Measurements from ENCODE around the gene OR4D1.
"Not testable (repeated sequence)": the region's sequence is repeated elsewhere in the genome, so short reads cannot be mapped to it uniquely, and the experiment has no call there.

Gene OR4D1

DNA sequence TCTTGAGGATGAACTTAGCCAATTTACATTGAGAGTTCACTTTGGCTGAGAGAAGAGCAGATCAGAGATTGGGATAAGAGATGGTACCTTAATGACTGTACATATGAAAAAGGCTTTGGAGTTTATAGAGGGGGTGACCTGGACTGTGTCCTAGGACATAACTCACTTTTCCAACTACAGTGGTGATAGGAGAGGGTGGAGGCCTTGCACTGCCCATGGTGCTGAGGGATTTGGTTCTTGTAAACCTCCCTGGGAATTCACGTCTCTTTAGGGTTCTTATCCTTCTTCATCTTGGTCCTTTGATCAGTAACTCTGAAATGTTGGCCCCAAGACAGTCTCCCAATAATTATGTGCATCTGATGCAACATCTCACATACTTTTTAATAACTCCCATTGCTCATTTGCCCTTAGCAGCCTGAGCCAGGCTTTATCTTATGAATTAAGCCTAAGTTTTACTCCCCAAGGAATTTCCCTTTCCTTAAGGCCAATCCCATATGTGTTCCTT lies at the start of gene OR4D1:
TSS of gene OR4D1 (plus strand) at position 455 of the 505 bp plus-strand sequence. CDS start 6,770 bp downstream, outside the sequence.
- no peak for DNase-seq (ENCODE audit: low spot score)

DNA sequence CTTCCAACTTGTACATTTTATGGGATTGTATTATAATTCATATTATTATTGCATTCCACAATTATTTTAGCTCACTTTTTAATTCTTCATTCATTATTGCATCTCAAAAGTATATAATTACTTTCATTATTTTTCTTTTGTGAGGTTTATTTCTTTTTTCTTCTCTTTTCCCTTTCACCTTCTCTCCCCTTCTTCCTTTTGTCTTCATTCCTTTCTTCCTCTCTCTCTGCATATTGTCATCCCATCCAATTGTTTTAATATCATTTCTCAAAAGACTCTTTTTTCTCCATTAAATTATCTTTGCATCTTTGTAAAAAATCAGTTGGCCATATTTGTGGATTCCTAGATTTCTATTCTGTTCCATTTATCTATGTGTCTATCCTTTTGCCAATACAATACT lies 47.7 kb upstream of the OR4D1 start:
- DNase-seq (ENCODE audit: low spot score): no peak

GRCh38 chr17:58101898-58102297 lies 46.3 kb upstream of the OR4D1 start:
- DNase-seq (ENCODE audit: low spot score): not testable (repeated sequence)

- no peak for DNase-seq (ENCODE audit: low spot score)
These were observed 43.1 kb upstream of the OR4D1 start for GRCh38 chr17:58105093-58105492.

DNA sequence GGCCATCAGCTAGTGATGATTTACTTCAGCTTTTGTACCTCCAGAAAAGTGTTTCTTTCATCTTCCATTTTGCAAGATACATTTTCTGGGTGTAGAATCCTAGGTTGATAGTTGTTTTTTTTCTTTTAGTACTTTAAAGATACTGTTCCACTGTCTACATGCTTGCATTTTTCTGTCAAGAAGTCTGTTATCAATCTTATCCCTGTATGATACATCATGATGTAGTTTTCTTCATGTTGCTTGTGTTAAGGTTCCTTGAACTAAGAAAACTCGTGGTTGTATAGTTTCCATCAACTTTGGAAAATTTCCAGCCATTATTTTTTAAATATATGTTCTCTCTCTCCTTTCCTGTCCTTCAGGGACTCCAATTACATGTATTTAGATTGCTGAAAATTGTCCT lies 40.9 kb upstream of the OR4D1 start:
- no peak for DNase-seq (ENCODE audit: low spot score)

- DNase-seq (ENCODE audit: low spot score): no peak
These were observed 39.0 kb upstream of the OR4D1 start for GRCh38 chr17:58109197-58109596.

DNA sequence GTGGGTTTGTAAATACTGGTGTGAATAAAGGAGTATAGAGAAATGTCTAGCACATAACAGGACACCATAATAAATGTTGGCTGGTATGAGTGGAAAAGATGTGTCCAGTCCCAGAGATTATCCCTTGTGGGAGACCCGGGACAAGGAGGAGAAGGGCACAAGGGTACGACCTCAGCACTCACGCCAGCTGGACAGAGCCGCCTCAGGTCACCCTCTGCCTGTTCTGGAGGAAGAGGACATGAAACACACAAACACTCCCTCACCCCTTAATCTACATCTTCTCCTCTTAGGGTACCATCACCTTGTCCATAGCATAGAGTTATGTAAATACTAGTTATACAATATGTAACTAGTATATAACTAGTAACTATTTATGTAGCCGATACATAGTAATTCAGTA lies 38.2 kb upstream of the OR4D1 start:
- DNase-seq (ENCODE audit: low spot score): no peak

- DNase-seq (ENCODE audit: low spot score): no peak
These were observed 36.5 kb upstream of the OR4D1 start for GRCh38 chr17:58111676-58112075.

DNA sequence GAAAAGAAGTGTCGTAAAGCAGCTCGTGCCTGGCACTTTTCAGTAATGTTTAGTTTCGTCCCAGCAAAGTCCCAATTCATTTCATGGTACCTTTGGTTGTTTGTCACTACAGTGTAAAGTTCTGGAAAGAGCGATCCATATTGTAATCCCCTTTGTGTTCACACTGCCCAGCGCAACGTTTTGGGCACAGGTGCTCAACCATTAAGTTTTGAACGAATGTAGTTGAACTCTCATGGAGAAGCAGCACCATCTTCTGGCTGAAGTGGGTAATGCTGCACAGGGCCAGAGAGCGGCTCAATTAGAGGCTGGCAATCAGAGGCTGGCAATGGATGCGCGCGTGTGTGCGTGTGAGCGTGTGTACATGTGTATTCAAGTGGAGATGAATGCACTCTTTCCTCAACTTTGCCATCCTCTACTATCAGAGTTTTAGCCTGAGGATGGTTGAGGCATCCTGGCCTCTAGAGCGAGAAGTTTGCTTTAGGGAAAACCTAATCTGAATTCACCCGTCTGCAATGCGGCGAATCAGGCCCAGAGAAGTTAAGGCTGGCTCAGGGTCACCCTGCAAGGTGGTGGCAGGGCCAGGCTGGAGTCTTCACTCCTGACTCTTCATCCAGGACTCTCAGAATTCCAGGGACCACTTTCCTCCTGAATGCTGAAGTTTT lies 35.1 kb upstream of the OR4D1 start:
- DNase-seq (ENCODE audit: low spot score): peak; percentile 87

GRCh38 chr17:58113947-58114346 lies 34.2 kb upstream of the OR4D1 start:
- no peak for DNase-seq (ENCODE audit: low spot score)

- no peak for DNase-seq (ENCODE audit: low spot score)
These were observed 30.8 kb upstream of the OR4D1 start for GRCh38 chr17:58117382-58117781.

GRCh38 chr17:58119491-58119890 lies 28.7 kb upstream of the OR4D1 start:
- no peak for DNase-seq (ENCODE audit: low spot score)

DNA sequence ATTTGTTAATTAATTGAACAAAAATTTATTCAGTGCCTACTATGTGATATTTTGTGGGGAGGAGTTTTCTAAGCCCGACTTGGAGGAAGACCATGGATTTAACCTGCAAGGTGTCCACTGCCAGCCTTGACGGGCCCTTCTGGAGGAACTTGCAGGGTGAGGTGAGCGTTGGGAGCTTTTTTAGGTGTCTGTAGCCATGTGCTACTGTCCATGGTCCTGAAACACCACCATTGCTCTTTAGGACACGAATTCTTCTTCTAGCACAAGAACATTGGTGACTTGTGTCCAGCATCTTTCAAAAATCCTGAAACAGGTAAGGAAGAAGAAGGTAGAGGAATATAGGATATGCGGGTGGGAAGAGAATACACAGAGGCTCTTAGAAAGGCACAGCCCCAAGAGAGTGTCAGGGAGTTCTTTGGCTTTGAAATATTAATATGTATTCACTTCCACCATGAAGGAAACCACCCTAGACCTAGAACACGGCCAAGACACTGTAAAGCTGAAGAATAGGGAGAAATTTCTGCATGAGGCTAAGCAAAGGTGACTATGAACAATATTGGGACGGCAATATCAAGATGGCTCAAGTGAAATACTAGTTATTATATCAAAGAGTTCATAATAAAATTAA lies 27.9 kb upstream of the OR4D1 start:
- peak; percentile 64 for DNase-seq (ENCODE audit: low spot score)

DNA sequence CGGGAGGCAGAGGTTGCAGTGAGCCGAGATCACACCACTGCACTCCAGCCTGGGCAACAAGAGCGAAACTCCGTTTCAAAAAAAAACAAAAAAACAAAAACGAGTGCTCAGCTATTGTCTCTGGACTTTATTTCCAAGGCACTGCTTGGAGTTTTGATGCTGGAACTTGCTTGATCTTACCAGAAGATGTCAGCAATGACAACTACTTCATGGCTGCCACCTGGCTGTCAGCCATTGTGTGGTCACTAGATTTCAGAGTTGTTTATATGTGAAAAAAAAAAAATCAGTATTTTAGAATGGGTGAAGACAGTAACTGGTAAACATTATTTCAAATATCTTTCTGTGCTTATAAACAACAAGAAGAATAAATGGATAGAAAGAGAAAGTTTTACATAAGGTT lies 26.3 kb upstream of the OR4D1 start:
- DNase-seq (ENCODE audit: low spot score): peak; percentile 66

- no peak for DNase-seq (ENCODE audit: low spot score)
These were observed 20.3 kb upstream of the OR4D1 start for GRCh38 chr17:58127846-58128245.

DNA sequence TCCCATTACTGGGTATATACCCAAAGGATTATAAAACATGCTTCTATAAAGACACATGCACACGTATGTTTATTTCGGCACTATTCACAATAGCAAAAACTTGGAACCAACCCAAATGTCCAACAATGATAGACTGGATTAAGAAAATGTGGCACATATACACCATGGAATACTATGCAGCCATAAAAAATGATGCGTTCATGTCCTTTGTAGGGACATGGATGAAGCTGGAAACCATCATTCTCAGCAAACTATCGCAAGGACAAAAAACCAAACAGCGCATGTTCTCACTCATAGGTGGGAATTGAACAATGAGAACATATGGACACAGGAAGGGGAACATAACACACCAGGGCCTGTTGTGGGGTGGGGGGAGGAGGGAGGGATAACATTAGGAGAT lies 15.5 kb upstream of the OR4D1 start:
- not testable (repeated sequence) for DNase-seq (ENCODE audit: low spot score)

GRCh38 chr17:58136669-58137279 lies 11.4 kb upstream of the OR4D1 start:
- DNase-seq (ENCODE audit: low spot score): peak; percentile 61

- DNase-seq (ENCODE audit: low spot score): no peak
These were observed 6.7 kb upstream of the OR4D1 start for GRCh38 chr17:58141505-58141904.

GRCh38 chr17:58143335-58143734 lies 4.8 kb upstream of the OR4D1 start:
- DNase-seq (ENCODE audit: low spot score): not testable (repeated sequence)

DNA sequence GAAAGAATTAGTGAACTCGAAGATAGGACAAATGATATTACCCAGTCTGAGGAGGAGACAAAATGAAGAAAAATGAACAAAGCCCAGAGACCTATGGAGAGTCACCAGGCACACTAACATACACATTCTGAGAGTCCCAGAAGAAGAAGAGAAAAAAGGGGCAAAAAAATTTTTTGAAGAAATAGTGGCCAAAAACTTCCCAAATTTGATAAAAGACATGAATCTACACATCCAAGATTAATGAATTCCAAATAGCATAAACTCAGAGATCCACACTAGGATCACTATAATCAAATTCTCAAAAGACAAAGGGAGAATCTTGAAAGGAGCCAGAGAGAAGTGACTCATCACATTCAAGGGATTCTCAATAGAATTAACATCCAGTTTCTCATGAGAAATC lies 3.4 kb upstream of the OR4D1 start:
- DNase-seq (ENCODE audit: low spot score): no peak

GRCh38 chr17:58148609-58149008 lies 425 bp downstream of the OR4D1 start:
- no peak for DNase-seq (ENCODE audit: low spot score)

GRCh38 chr17:58150394-58150793 lies 2.2 kb downstream of the OR4D1 start:
- no peak for DNase-seq (ENCODE audit: low spot score)

DNA sequence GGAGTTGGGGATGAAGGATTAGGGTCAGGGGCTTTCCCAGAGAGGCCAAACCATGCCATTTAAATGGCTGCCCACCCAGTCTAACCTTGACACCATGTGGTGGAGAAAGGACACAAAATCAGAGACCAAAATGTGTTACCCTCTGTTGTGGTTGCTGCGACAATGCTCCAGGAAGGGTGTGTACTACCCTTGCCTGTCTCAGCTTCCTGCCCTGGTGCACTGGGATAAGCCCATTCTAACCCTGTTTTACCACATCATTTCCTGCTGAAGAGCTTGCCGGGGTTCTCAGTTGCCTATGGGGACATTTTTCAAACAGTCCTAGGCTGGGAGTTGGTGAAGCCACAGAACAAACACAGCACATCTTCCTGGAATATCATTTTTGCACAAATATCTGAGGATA lies 4.9 kb downstream of the OR4D1 start:
- DNase-seq (ENCODE audit: low spot score): no peak

All from NAMALWA (cell line).